ENCODE data around the gene UVSSA. TPM values are rescaled to one million over a fixed set of nuclear protein-coding genes. Genes with fewer than 3 reads are reported as not detected.
"Not testable (repeated sequence)": the region's sequence is repeated elsewhere in the genome, so short reads cannot be mapped to it uniquely, and the experiment has no call there.

Gene UVSSA
- total RNA-seq, 1 donor from 2014 or later: 5.9 TPM

DNA sequence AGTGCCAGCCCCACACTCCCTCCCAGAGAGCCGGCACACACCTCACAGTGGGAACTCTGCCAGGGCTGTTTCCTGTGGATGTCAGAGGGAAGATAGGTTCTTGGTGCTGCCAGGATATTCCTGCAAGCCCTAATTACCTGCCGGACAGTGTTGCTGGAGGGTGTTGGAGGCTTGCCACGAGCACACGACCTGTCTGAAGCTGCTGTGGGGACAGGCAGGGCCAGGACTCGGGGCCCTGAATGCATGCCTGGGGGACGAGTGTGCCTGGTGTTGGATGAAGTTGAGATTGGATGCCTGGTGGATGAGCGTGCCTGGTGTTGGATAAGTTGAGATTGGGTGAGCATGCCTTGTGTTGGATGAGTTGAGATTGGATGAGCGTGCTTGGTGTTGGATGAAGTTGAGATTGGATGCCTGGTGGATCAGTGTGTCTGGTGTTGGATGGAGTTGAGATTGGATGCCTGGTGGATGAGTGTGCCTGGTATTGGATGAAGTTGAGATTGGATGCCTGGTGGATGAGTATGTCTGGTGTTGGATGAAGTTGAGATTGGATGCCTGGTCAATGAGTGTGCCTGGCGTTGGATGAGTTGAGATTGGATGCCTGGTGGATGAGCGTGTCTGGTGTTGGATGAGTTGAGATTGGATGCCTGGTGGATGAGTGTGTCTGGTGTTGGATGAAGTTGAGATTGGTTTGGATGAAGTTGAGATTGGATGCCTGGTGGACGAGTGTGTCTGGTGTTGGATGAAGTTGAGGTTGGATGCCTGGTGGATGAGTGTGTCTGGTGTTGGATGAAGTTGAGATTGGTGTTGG, 23.2 kb upstream of the UVSSA start:
- intact Hi-C loops (cut with micrococcal nuclease): no loop called here
- no peak overlapping the region for H3K27ac ChIP-seq (replicated peaks)

DNA sequence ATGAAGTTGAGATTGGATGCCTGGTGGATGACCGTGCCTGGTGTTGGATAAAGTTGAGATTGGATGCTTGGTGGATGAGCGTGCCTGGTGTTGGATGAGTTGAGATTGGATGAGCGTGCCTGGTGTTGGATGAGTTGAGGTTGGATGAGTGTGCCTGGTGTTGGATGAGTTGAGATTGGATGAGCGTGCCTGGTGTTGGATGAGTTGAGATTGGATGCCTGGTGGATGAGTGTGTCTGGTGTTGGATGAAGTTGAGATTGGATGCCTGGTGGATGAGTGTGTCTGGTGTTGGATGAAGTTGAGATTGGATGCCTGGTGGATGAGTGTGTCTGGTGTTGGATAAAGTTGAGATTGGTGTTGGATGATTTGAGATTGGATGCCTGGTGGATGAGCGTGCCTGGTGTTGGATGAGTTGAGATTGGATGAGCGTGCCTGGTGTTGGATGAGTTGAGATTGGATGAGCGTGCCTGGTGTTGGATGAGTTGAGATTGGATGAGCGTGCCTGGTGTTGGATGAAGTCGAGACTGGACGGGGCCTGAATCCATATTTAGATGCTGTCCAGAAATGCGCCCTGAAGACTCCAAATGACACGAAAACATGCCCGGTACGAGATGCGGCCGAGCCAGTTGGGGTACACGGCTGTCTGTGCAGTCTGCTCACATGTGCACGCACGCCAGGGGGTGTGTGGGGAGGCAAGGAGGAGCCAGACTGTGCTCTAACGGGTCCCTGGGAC, 22.4 kb upstream of the UVSSA start:
- Histone ChIP-seq H3K36me3 (peaks cover 73% of the 10 kb centered on the region), H3K4me1 (peaks cover 11% of the 10 kb centered on the region)
- DNase-seq; H3K27ac ChIP-seq (replicated peaks); H3K4me3 ChIP-seq; intact Hi-C loops (cut with micrococcal nuclease); H3K27me3 ChIP-seq (ENCODE audit: low read depth); H3K9me3 ChIP-seq (replicated peaks): not testable (repeated sequence)

More for the DNA sequence above, 23.2 kb upstream of the UVSSA start:
- H3K4me3 ChIP-seq: no peak overlapping the region
- TF ChIP-seq, protein P1, sequence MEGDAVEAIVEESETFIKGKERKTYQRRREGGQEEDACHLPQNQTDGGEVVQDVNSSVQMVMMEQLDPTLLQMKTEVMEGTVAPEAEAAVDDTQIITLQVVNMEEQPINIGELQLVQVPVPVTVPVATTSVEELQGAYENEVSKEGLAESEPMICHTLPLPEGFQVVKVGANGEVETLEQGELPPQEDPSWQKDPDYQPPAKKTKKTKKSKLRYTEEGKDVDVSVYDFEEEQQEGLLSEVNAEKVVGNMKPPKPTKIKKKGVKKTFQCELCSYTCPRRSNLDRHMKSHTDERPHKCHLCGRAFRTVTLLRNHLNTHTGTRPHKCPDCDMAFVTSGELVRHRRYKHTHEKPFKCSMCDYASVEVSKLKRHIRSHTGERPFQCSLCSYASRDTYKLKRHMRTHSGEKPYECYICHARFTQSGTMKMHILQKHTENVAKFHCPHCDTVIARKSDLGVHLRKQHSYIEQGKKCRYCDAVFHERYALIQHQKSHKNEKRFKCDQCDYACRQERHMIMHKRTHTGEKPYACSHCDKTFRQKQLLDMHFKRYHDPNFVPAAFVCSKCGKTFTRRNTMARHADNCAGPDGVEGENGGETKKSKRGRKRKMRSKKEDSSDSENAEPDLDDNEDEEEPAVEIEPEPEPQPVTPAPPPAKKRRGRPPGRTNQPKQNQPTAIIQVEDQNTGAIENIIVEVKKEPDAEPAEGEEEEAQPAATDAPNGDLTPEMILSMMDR (IDR thresholded peaks at IDR 0.05; ENCODE audit: borderline replicate concordance): no peak
- H3K27me3 ChIP-seq (ENCODE audit: low read depth): no peaks in the 10 kb centered on the region
- H3K9me3 ChIP-seq (replicated peaks): no peaks in the 10 kb centered on the region
- peaks cover 8% of the 10 kb centered on the region for H3K4me1 ChIP-seq
- peaks cover 74% of the 10 kb centered on the region for H3K36me3 ChIP-seq
- no peak for DNase-seq

DNA sequence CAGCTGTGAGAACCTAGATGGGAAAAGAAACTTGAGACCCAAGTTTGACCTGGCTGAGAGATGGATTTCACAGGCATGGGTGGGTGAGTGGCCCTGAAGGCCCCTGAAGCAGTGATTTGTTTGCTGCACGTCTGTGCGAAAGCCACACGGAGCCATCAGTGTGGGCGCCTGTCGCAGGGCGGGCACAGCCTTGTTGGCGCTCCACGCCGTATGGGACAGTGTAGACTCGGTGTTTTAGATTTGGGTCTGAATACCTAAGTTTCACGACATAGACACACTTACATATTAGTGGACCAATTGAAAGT, 21.9 kb upstream of the UVSSA start:
- Histone ChIP-seq H3K4me3 (no peak overlapping the region), H3K9me3 (replicated peaks) (no peaks in the 10 kb centered on the region), H3K4me1 (peaks cover 14% of the 10 kb centered on the region), H3K27ac (replicated peaks) (no peak overlapping the region), H3K36me3 (peaks cover 76% of the 10 kb centered on the region), H3K27me3 (ENCODE audit: low read depth) (no peaks in the 10 kb centered on the region)
- no peak for DNase-seq
- TF ChIP-seq, protein P1 (IDR thresholded peaks at IDR 0.05; ENCODE audit: borderline replicate concordance): no peak
- intact Hi-C loops (cut with micrococcal nuclease): no loop called here

DNA sequence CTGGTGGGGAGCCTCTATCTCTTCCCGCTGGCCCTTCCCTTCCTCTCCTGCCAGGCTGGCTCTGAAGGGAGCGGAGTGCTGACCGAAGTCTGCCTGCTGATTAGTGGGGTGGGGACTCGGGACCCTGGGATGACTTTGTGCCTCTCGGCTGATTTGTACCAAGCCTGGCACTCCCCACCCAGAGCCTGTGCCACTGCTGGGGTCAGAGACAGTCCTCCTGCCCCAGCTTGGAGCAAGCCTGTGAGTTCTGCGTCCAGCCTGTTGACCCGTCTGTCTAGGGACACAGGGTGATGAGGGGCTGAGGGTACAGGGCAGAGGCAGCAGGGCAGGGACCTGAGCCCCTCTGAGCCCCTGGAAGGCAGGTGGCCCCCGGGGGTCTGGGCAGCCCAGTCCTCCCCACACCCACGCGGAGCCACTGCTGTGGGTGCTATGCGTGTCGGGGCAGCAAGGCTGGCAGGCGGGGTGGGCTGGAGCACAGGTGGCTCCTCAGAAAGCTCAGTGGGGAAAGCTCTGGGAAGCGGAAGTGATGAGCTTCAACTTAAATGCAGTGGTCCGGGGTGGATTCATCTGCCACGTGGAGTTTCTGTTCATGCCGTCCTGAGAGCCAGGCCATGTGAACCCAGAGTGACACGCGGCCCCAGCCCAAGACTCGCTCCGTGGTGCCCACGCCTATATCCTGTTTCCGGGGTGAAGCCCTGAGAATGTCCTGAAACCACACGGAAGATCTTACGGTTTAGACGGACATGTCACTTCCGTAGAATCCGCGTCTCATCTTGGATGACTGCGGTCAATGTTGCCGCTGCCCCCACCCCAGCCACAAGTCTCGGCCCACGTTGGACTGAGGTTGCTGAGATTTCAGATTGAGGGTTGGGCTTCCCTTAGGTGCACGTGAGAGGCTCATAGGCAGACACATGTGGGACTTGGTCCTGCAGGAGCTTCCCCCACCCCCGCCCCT, 21.1 kb upstream of the UVSSA start:
- DNase-seq: no peak
- intact Hi-C loops (cut with micrococcal nuclease): no loop called here

DNA sequence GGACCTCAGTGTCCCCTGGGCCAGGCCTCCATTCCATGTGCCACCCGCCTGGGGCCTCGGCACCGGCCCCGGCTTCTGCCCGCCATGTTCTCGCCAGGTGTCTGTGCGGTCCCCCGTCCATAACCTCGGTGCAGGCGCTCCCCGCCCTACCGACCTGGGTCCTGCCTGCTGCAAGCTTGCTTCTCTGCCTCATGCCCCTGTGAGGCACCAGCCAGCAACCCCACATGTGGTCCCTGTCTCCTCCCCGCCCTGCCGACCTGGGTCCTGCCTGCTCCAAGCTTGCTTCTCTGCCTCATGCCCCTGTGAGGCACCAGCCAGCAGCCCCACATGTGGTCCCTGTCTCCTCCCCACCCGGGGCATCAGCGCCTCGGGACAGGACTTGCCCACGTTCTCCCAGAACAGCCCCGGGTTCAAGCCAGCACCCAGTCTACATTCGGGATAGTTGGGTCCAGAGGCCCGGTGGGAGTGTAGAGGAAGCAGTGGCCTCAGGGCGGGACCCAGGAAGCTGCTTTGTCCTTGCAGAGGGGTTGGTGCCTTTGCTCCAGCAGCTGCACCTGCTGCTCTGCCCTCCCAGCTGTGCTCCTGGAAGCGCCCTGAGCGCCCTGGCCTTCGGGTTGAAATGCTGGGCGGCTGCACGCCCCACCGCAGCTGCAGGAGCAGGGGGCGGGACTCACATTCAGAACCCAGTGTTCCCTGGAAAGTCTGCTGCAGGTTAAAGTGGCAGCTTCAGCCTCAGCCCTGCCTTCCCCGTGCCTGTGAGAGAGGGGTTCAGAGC, 20.1 kb upstream of the UVSSA start:
- Histone ChIP-seq H3K4me1 (peaks cover 14% of the 10 kb centered on the region), H3K27ac (replicated peaks) (no peak overlapping the region), H3K27me3 (ENCODE audit: low read depth) (no peaks in the 10 kb centered on the region), H3K4me3 (no peak overlapping the region), H3K36me3 (peaks cover 75% of the 10 kb centered on the region), H3K9me3 (replicated peaks) (no peaks in the 10 kb centered on the region)
- intact Hi-C loops (cut with micrococcal nuclease): no loop called here
- DNase-seq: no peak
- TF ChIP-seq, protein P1 (IDR thresholded peaks at IDR 0.05; ENCODE audit: borderline replicate concordance): no peak

More for the DNA sequence above, 21.1 kb upstream of the UVSSA start:
- Histone ChIP-seq H3K36me3 (peaks cover 80% of the 10 kb centered on the region), H3K27ac (replicated peaks) (no peak overlapping the region), H3K27me3 (ENCODE audit: low read depth) (no peaks in the 10 kb centered on the region), H3K4me3 (no peak overlapping the region), H3K4me1 (peaks cover 14% of the 10 kb centered on the region), H3K9me3 (replicated peaks) (no peaks in the 10 kb centered on the region)
- TF ChIP-seq, protein P1 (IDR thresholded peaks at IDR 0.05; ENCODE audit: borderline replicate concordance): no peak
